IPS-NIHi7 (cell line): ENCODE data around the gene ACYP1.
A peak's percentile ranks its signal among the peaks of the same experiment; 100 is the strongest.
"Not testable (repeated sequence)": the region's sequence is repeated elsewhere in the genome, so short reads cannot be mapped to it uniquely, and the experiment has no call there.

Experiments used
- DNase-seq: peaks from one replicate; pipeline ENCODE4 v3.0.0; 2012; ENCODE audit warnings: mixed read lengths; ENCODE audit errors: extremely low spot score

The ACYP1 gene

DNA sequence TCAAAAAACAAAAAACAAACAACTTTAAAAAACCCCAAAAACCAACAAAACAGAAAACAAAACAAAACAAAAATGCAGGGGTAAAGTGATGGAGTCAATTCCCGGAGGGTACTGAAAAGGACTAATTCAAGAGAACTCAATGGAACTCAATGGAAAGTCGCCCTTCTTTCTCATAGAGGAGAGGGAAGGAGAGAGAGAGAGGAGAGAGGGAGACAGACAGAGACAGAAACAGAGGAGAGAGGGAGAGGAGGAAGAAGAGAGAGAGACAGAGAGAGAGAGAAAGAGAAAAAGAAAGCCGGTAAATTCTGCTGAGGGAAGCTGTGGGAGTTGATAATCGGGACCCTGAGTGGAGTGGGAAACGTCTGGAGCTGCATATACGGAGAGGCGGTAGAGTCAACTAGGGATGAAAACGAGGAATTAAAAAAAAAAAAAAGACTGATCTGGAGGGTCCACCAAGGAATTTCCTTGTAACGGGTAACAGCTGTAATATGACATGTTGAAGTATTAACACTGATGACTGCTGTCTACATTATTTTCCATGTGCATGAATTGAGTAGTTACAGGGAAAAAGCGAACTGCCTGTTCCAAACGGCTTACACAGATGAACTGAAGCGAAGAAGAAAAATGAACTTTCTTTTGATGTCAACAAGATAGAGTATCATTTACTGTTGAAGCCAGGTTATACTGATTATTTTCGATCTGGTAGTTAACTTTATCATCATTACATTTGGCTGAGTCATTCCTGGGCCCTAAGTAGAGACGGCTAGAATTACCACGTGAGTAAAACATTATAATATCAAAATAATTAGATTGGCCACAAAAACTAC, 4.7 kb upstream of the ACYP1 start:
- no peak for DNase-seq

DNA sequence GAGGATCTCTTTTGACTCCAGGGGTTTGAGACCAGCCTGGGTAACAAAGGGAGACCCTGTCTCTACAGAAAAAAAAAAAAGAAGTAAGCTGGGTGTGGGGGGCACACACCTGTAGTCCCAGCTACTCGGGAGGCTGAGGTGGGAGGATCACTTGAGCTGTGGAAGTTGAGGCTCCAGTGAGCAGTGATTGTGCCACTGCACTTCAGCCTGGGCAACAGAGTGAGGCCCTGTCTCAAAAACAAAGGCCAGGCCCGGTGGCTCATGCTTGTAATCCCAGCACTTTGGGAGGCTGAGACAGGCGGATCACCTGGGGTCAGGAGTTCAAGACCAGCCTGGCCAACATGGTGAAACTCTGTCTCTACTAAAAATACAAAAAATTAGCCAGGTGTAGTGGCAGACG, 3.9 kb upstream of the ACYP1 start:
- not testable (repeated sequence) for DNase-seq

- no peak for DNase-seq
These were observed 3.4 kb upstream of the ACYP1 start for GRCh38 chr14:75067212-75067611.

GRCh38 chr14:75066691-75067090, 2.9 kb upstream of the ACYP1 start:
- DNase-seq: no peak

DNA sequence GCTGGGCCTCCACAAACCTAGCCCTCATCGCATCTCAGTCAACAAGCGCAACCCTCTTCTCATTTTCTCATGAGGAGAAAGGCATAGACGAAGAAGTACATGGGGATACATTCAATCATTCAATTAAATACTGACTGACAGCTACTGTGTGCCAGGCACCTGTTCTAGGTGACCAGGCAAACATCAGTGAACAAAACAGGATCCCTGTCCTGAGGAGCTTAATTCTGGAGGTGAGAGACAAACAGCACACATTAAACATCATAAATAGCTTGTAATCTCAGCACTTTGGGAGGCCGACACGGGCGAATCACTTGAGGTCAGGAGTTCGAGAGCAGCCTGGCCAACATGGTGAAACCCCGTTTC, 362 bp upstream of the ACYP1 start:
- DNase-seq: no peak

DNA sequence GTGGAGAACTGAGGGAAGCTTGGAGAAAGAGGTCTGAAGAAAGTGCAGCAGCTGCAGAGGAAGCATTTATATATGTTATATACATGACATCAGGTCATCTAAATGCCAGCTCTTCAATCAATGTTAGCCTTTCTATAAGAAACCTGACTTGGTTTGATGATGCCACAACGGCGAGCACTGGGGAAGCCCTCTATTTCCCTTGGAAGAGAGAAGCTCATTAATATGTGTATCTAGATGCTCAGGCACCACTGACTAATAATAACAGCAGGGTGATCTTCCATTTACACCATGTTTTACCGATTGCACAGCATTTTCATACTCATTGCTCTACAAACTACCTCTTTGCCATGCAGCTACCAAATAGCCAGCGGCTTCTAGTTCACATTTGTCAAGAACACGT, 811 bp downstream of the ACYP1 start:
- no peak for DNase-seq

- no peak for DNase-seq
These were observed 3.4 kb downstream of the ACYP1 start for GRCh38 chr14:75060420-75060819.

GRCh38 chr14:75059642-75060041, 4.2 kb downstream of the ACYP1 start:
- no peak for DNase-seq

DNA sequence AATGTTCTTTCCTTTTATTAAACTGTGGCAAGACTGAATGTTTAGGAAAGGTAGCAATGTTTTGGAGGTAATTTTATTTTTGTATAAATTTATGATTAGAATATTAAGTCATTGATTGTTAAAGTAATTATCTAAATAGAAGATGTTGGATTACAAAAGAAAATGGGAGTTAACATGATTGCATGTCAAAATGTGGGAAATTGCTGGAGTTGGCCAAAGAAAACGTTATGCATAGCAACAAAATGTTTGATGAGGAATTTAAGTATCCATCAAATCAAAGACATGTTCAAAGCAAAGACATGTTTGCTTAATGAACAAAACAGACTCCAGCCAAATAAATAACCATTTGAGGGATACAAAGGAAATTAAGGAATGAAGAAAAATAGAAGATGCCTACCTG, 9.4 kb downstream of the ACYP1 start:
- no peak for DNase-seq

DNA sequence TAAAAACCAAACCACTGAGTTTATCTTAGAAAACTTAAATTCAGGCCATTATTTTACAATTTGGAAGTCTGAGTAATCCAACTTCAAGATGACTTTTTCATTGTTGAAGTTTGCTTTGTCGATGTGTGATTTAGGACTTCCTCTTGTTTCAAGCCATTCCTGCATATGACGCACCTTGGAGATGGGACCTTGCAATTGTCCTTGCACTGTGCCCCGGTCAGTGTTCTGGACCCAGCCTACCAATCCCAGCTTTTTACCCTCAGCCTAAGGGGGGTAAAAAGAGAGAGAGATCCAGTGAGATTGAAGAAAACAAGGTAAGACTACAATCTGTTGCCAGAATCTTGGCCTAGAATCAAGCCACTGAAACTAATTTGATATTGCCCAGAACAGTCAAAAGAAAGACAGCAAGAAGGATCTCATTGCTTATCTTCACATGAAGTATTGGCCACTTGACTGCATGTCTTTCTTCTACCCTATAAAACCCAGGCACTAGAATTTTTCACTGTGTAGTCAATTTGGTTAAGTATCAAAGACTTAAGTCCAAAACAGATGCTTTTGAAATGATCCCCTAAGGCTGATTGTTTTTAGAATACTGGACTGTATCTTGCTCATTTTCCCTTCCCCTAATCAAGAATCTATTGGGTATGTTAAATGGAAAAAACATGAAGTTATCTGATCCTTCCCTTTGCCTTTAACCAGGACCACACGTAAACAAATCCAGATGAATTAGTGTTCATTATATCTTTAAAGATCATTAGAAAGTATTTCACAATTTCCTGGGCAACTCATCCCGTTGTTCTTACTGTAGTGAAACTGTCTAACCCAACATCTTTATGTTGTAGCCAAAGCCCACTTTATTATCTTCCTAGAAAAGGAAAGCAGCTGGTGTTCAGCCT, 10.2 kb downstream of the ACYP1 start:
- no peak for DNase-seq

DNA sequence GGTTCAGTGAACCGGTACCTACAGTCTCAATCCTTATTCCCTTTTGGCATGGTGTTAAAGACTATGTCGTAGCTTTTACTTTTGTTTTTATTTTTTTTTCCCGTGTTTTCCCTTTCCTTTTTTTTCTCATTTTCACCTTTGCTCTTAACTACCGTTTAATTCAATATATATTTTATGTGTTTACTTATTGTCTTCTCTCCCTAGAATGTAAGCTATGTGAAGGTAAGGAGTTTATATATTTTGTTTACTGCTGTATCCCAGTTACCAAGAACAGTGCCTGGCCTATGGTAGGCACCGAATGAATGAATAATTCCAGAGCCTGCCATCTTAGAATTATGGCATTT, 12.3 kb downstream of the ACYP1 start:
- DNase-seq: no peak

GRCh38 chr14:75050852-75051555, 12.8 kb downstream of the ACYP1 start, which contains the start of gene MLH3:
TSS of gene MLH3 (minus strand) at chr14:75051467. CDS start at chr14:75049655, 1,812 bp downstream.
- DNase-seq: peak; percentile 97

DNA sequence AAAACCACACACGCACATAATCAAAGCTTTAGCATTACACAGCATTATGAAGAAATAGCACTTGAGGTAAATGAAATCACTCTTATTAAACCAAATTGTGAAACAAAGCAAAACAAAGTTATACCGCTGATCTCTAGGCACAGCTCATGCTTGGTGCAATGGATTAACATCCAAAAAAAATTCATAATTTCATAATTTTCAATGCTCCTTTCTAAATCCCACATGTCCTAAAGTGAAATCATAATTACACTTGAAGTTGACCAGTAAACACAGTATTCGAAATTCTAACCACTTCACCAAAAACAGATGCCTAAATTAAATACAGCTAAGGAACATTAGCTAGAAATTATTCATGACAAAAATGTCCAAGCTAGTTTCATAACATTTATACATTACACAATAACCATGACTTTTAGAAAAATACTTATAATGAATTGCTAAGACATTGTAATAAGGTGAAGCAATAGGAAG, 14.1 kb downstream of the ACYP1 start:
- no peak for DNase-seq

- no peak for DNase-seq
These were observed 14.7 kb downstream of the ACYP1 start for GRCh38 chr14:75049136-75049535.

- DNase-seq: no peak
These were observed 15.7 kb downstream of the ACYP1 start for GRCh38 chr14:75048101-75048500.

GRCh38 chr14:75047506-75047905, 16.3 kb downstream of the ACYP1 start:
- no peak for DNase-seq

- no peak for DNase-seq
These were observed 16.9 kb downstream of the ACYP1 start for GRCh38 chr14:75046899-75047298.

- no peak for DNase-seq
These were observed 17.5 kb downstream of the ACYP1 start for GRCh38 chr14:75046275-75046674.

DNA sequence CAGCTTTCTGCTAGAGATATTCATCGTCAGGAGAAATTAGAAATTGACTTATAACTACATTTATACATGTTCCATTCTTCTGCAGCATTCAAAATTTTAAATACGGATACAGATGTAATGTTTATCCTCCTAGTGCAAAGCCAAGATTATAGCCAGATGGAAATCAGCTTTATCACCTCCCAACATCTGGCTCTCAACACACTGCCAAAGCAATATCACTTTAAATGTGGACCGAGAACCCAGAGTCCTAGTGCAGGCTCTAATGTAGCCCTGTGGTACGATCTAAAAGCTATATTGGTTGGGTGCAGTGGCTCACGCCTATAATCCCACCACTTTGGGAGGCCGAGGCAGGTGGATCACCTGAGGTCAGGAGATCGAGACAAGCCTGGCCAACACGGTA, 19.1 kb downstream of the ACYP1 start:
- DNase-seq: no peak

DNA sequence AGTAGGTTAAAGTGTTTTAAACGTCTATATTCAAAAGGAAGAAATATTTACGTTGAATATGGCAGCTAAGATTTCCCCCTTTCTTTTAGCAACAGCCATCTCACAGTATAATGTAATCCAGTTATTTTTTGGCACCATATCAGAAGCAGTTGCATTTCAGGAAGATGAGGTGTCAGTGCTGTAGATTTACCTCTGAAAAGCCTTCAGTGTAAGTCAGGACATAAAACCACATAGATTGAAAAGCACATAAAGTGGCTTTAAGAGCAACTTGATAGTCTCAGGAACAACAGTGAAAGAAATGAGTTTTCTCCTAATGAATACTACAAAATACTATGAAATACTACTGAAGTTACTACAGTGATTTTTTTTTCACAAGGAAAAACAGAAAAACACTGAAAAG, 19.5 kb downstream of the ACYP1 start:
- no peak for DNase-seq

GRCh38 chr14:75042035-75042434, 21.8 kb downstream of the ACYP1 start:
- no peak for DNase-seq

DNA sequence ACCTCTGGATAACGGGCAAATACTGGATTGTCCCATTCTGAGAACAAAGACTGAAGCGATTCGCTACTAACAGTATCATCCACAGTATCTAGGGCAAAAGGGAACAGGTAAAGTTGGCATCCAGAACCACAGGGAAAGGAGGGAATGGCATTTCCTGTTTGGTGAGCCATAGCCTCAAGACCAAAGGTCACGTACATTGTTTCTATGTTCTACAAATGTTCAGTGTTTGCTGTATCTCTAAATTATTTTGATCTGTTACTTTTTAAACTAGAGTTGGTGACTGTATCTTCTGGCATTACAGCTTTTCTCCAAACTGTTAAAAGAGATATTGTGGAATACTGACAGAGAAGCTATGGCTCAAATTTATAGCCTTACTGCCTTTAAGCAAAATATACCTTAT, 22.2 kb downstream of the ACYP1 start:
- no peak for DNase-seq
